Stimulated activated naive CD4-positive, alpha-beta T cell treated with Interleukin-2 at 50 U/mL for 16 hours (primary cell): ENCODE data around the gene STX8.

Source experiments
- DNase-seq: peaks from one replicate; lab custom pipeline; 2025; lab: John Stamatoyannopoulos, UW

STX8 gene

GRCh38 chr17:9208381-9209105, 367.1 kb downstream of the STX8 start:
- DNase-seq, result no peak

GRCh38 chr17:9206741-9207332, 368.8 kb downstream of the STX8 start:
- no peak for DNase-seq

GRCh38 chr17:9206410-9206703, 369.3 kb downstream of the STX8 start:
- DNase-seq, result no peak

- DNase-seq, result no peak
These were observed 369.9 kb downstream of the STX8 start for GRCh38 chr17:9205520-9206409.

- no peak for DNase-seq
These were observed 370.8 kb downstream of the STX8 start for GRCh38 chr17:9204637-9205329.

- DNase-seq, result no peak
These were observed 371.7 kb downstream of the STX8 start for GRCh38 chr17:9203771-9204425.

GRCh38 chr17:9202532-9202931, 373.1 kb downstream of the STX8 start:
- DNase-seq, result no peak

GRCh38 chr17:9200699-9201359, 374.8 kb downstream of the STX8 start:
- DNase-seq, result no peak
